ENCODE measurements around the gene RPGRIP1.

GRCh38 chr14:21311614-21312013, 31.7 kb downstream of the RPGRIP1 start:
- TF ChIP-seq RCOR1 (IDR thresholded peaks at IDR 0.05; ENCODE audit: low read length), result no peak
- TF ChIP-seq FOXM1 (IDR thresholded peaks at IDR 0.05; ENCODE audit: low read depth), result no peak

All from SK-N-SH (cell line).